ENCODE results near the gene RBBP8NL.

- TF ChIP-seq CREB1 (IDR thresholded peaks at IDR 0.05; ENCODE audit: low read depth) (no peak), RAD21 (IDR thresholded peaks at IDR 0.05; ENCODE audit: low read depth) (no peak), YY1 (IDR thresholded peaks at IDR 0.05; ENCODE audit: low read depth) (no peak), FOXM1 (IDR thresholded peaks at IDR 0.05; ENCODE audit: borderline replicate concordance, low read depth) (no peak), TAF1 (IDR thresholded peaks at IDR 0.05; ENCODE audit: low read depth) (no peak), REST (IDR thresholded peaks at IDR 0.05; ENCODE audit: low read depth) (no peak), TCF12 (IDR thresholded peaks at IDR 0.05; ENCODE audit: low read depth) (no peak), CEBPB (IDR thresholded peaks at IDR 0.05) (no peak), MAX (IDR thresholded peaks at IDR 0.05) (no peak), NFIC (IDR thresholded peaks at IDR 0.05) (no peak)
Measured at GRCh38 chr20:62405981-62406513, 21.3 kb downstream of the RBBP8NL start.

Measured in Ishikawa (cell line).